Liver (tissue), 9 donors: Measurements from ENCODE around the gene GRAP. TPM values are rescaled to one million over a fixed set of nuclear protein-coding genes. Genes with fewer than 3 reads are reported as not detected.

Source experiments
- DNase-seq: peaks from one replicate; pipeline ENCODE4 v3.0.0-alpha.2; 2017; ENCODE audit warnings: low spot score
- H3K27ac ChIP-seq, 2 donors: one replicate each; pipeline ENCODE4 v1.7.0; 2013; ENCODE audit warnings: inconsistent platforms in 2 of 2, low read length in 2 of 2, control low read depth in 1 of 2, low read depth in 1 of 2, mild to moderate bottlenecking in 1 of 2
- H3K27me3 ChIP-seq, 4 donors: one replicate each; pipeline versions ENCODE4 v1.6.1 to v1.7.0; 2013; ENCODE audit warnings: low read length in 3 of 4, inconsistent platforms in 1 of 4, mild to moderate bottlenecking in 1 of 4, moderate library complexity in 1 of 4; ENCODE audit not compliant: control insufficient read depth in 4 of 4, insufficient read depth in 4 of 4
- H3K36me3 ChIP-seq, 4 donors: one replicate each; pipeline versions ENCODE4 v1.6.1 to v1.7.0; 2013; ENCODE audit warnings: low read length in 3 of 4, mild to moderate bottlenecking in 3 of 4, low read depth in 1 of 4, moderate library complexity in 1 of 4; ENCODE audit not compliant: control insufficient read depth in 4 of 4, insufficient read depth in 3 of 4
- H3K4me1 ChIP-seq, 4 donors: one replicate each; pipeline versions ENCODE4 v1.6.1 to v1.7.0; 2013; ENCODE audit warnings: low read length in 3 of 4, mild to moderate bottlenecking in 3 of 4, moderate library complexity in 1 of 4; ENCODE audit not compliant: control insufficient read depth in 4 of 4, insufficient read depth in 4 of 4
- H3K4me3 ChIP-seq, 3 donors: one replicate each; pipeline versions ENCODE4 v1.6.1 to v1.7.0; 2013; ENCODE audit warnings: low read length in 3 of 3, control low read depth in 1 of 3, low read depth in 1 of 3, mild to moderate bottlenecking in 1 of 3
- H3K9ac ChIP-seq, 2 donors: one replicate each; pipeline ENCODE4 v1.7.0; 2013; ENCODE audit warnings: low read length in 2 of 2, mild to moderate bottlenecking in 2 of 2, moderate library complexity in 2 of 2, control low read depth in 1 of 2, low read depth in 1 of 2
- H3K9me3 ChIP-seq, 4 donors: one replicate each; pipeline versions ENCODE4 v1.6.1 to v1.7.0; 2013; ENCODE audit warnings: low read length in 3 of 4; ENCODE audit not compliant: control insufficient read depth in 4 of 4
- ATF3 ChIP-seq: IDR thresholded peaks from 2 replicates; pipeline ENCODE4 v1.6.1; 2016; ENCODE audit warnings: antibody characterized with exemption
- EGR1 ChIP-seq, 2 donors: IDR thresholded peaks; 2 replicates each; pipeline ENCODE4 v1.6.1; 2016 to 2018; ENCODE audit warnings: antibody characterized with exemption in 2 of 2, low read depth in 2 of 2
- FOXA1 ChIP-seq: IDR thresholded peaks from 2 replicates; pipeline ENCODE4 v1.6.1; 2016; ENCODE audit warnings: antibody characterized with exemption
- FOXA2 ChIP-seq: IDR thresholded peaks from 2 replicates; pipeline ENCODE4 v1.6.1; 2016; ENCODE audit warnings: antibody characterized with exemption
- GABPA ChIP-seq, 2 donors: IDR thresholded peaks in 1 of 2; conservative IDR thresholded peaks in 1 of 2; 2 replicates each; pipeline ENCODE4 v1.6.1; 2016; ENCODE audit warnings: antibody characterized with exemption in 2 of 2, mild to moderate bottlenecking in 1 of 2, moderate library complexity in 1 of 2
- HNF4A ChIP-seq, 2 donors: conservative IDR thresholded peaks; 2 replicates each; pipeline ENCODE4 v1.6.1; 2016; ENCODE audit warnings: antibody characterized with exemption in 2 of 2, mild to moderate bottlenecking in 2 of 2
- HNF4G ChIP-seq: IDR thresholded peaks from 2 replicates; pipeline ENCODE4 v1.6.1; 2016; ENCODE audit warnings: antibody characterized with exemption
- JUND ChIP-seq, 2 donors: IDR thresholded peaks; 2 replicates each; pipeline ENCODE4 v1.6.1; 2016; ENCODE audit warnings: antibody characterized with exemption in 2 of 2
- RAD21 ChIP-seq, 2 donors: IDR thresholded peaks; 2 replicates each; pipeline ENCODE4 v1.6.1; 2016; ENCODE audit warnings: antibody characterized with exemption in 2 of 2, mild to moderate bottlenecking in 2 of 2
- RXRA ChIP-seq, 2 donors: IDR thresholded peaks; 2 replicates each; pipeline ENCODE4 v1.6.1; 2017 to 2018; ENCODE audit warnings: antibody characterized with exemption in 2 of 2, mild to moderate bottlenecking in 1 of 2
- SP1 ChIP-seq: IDR thresholded peaks from 2 replicates; pipeline ENCODE4 v1.6.1; 2018; ENCODE audit warnings: antibody characterized with exemption, mild to moderate bottlenecking
- TAF1 ChIP-seq: conservative IDR thresholded peaks from 2 replicates; pipeline ENCODE4 v1.6.1; 2016; ENCODE audit warnings: antibody characterized with exemption, mild to moderate bottlenecking
- YY1 ChIP-seq: IDR thresholded peaks from 2 replicates; pipeline ENCODE4 v1.6.1; 2016; ENCODE audit warnings: antibody characterized with exemption, mild to moderate bottlenecking
- WGBS: extraction: QIAGEN DNeasy Blood & Tissue Kit; methylation state at CpG from one replicate; pipeline ENCODE4 v1.1.7; 2013; 5-methylcytosine and 5-hydroxymethylcytosine counted together
- polyA plus RNA-seq, 2 donors: library from polyadenylated mRNA; stranded (reverse) in 1 of 2; unstranded in 1 of 2; fragments of 200-250 nt in 1 of 2; fragments of >200 nt in 1 of 2; fragmentation: Nextera tagmentation in 1 of 2; extraction: Ambion mirVana in 1 of 2; gene quantifications; one replicate each; pipeline versions ENCODE4 v1.2.1 to v1.2.3, GENCODE V29; 2013 to 2015
- total RNA-seq, 2 donors: library from RNA; depleted of rRNA; stranded (reverse); fragments of >200 nt; gene quantifications; one replicate each; pipeline ENCODE4 v1.2.3, GENCODE V29; 2014
- TF ChIP-seq, protein P1 (sequence below): IDR thresholded peaks from 2 replicates; pipeline ENCODE4 v1.6.1; 2016; ENCODE audit warnings: antibody characterized with exemption
- TF ChIP-seq, protein P2 (sequence below): fragments of 150-350 bp; IDR thresholded peaks from 2 replicates; pipeline ENCODE4 v1.5.1; 2017; ENCODE audit warnings: improper control_type of control experiment, low read depth, low read length; ENCODE audit not compliant: missing input control
- TF ChIP-seq, protein P3 (sequence below): IDR thresholded peaks from 2 replicates; pipeline ENCODE4 v1.6.1; 2016; ENCODE audit warnings: antibody characterized with exemption
- donor health status: healthy.
- donor health status: healthy.
- donor health status: healthy.
- donor health status: healthy.
- donor health status: healthy.

Gene GRAP
- total and polyA plus RNA-seq, 4 donors: 1.2 to 6.5 (median 5.2) TPM

- TF ChIP-seq HNF4G (no peak), YY1 (no peak), FOXA1 (no peak), HNF4A (conservative IDR thresholded peaks at IDR 0.05) (no peak), JUND (IDR thresholded peaks at IDR 0.05) (no peak), FOXA2 (no peak), RXRA (IDR thresholded peaks at IDR 0.05) (no peak), ATF3 (no peak), TAF1 (no peak), EGR1 (IDR thresholded peaks at IDR 0.05; ENCODE audit: low read depth in 2 of 2) (no peak), RAD21 (IDR thresholded peaks at IDR 0.05) (no peak), GABPA (IDR thresholded peaks at IDR 0.05 in 1 of 2, conservative IDR thresholded peaks at IDR 0.05 in 1 of 2) (no peak), SP1 (no peak)
- TF ChIP-seq, protein P1, sequence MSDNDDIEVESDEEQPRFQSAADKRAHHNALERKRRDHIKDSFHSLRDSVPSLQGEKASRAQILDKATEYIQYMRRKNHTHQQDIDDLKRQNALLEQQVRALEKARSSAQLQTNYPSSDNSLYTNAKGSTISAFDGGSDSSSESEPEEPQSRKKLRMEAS: no peak
- TF ChIP-seq, protein P2, sequence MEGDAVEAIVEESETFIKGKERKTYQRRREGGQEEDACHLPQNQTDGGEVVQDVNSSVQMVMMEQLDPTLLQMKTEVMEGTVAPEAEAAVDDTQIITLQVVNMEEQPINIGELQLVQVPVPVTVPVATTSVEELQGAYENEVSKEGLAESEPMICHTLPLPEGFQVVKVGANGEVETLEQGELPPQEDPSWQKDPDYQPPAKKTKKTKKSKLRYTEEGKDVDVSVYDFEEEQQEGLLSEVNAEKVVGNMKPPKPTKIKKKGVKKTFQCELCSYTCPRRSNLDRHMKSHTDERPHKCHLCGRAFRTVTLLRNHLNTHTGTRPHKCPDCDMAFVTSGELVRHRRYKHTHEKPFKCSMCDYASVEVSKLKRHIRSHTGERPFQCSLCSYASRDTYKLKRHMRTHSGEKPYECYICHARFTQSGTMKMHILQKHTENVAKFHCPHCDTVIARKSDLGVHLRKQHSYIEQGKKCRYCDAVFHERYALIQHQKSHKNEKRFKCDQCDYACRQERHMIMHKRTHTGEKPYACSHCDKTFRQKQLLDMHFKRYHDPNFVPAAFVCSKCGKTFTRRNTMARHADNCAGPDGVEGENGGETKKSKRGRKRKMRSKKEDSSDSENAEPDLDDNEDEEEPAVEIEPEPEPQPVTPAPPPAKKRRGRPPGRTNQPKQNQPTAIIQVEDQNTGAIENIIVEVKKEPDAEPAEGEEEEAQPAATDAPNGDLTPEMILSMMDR: no peak
- TF ChIP-seq, protein P3, sequence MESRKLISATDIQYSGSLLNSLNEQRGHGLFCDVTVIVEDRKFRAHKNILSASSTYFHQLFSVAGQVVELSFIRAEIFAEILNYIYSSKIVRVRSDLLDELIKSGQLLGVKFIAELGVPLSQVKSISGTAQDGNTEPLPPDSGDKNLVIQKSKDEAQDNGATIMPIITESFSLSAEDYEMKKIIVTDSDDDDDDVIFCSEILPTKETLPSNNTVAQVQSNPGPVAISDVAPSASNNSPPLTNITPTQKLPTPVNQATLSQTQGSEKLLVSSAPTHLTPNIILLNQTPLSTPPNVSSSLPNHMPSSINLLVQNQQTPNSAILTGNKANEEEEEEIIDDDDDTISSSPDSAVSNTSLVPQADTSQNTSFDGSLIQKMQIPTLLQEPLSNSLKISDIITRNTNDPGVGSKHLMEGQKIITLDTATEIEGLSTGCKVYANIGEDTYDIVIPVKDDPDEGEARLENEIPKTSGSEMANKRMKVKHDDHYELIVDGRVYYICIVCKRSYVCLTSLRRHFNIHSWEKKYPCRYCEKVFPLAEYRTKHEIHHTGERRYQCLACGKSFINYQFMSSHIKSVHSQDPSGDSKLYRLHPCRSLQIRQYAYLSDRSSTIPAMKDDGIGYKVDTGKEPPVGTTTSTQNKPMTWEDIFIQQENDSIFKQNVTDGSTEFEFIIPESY: no peak
- DNase-seq: no peak
- peaks cover 0 to 5% (median 2%) of the 10 kb centered on the region in 4 donors for H3K36me3 ChIP-seq
- no peak overlapping the region for H3K4me3 ChIP-seq
- H3K9me3 ChIP-seq: no peaks in the 10 kb centered on the region
- H3K4me1 ChIP-seq: peaks cover 22 to 58% (median 41%) of the 10 kb centered on the region in 4 donors
- H3K27me3 ChIP-seq: no peaks in the 10 kb centered on the region
- no peak overlapping the region for H3K27ac ChIP-seq
- no peak overlapping the region for H3K9ac ChIP-seq
- 93% methylated on average over 21 of the region's 21 CpGs for WGBS
Observed at GRCh38 chr17:18984273-18985114, 62.3 kb downstream of the GRAP start.

DNA sequence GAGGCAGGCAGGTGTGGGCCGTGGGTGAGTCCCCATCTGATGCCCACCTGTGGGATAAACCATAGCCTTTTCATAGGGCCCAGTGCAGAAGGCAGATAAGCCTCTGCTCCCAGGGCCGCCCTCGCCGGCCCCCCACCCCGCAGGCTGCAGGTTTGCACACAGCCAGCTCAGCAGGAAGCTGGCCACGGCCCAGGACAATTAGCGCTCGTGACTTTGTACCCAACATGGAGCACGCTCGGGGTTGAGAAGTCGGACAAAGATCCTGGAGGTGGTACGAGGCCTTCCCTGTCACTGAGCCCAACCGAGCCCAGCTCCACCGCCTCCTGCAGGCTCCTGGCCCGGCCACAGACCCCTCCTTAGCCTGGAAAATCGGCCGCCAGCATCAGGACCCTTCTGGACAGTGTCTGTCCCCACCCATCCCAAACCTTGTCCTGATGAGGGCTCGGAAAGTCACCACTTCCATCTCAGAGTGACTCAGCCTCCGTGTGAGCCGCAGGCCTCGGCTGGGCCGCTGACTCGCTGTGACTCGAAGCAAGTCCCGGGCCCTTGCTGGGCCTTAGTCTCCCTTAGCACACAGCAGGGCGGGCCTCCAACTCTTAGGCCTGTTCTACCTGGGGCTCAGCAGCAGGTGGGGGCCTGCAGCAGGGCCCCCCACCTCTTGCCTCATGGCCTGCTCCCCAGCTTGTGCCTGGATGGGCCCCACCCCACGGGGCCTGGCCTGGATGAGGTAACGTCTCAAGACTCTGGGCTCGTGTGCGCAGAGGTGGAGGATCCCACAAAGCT, 64.9 kb downstream of the GRAP start:
- Histone ChIP-seq H3K4me3 (no peak overlapping the region), H3K36me3 (peaks cover 0 to 9% (median 5%) of the 10 kb centered on the region in 4 donors), H3K4me1 (peaks cover 6 to 35% (median 20%) of the 10 kb centered on the region in 4 donors), H3K27ac (peak overlapping the region; percentile 51 to 54), H3K9me3 (no peaks in the 10 kb centered on the region), H3K27me3 (no peaks in the 10 kb centered on the region), H3K9ac (no peak overlapping the region)
- 56% methylated on average over 30 of the region's 30 CpGs for WGBS
- peak; percentile 60 for DNase-seq
- TF ChIP-seq RXRA (IDR thresholded peaks at IDR 0.05): peak; percentile 55 to 77
- TF ChIP-seq HNF4A (conservative IDR thresholded peaks at IDR 0.05): peak; percentile 62 to 73
- peak; percentile 66 for TF ChIP-seq YY1
- TF ChIP-seq SP1: peak; percentile 64
- TF ChIP-seq FOXA2: no peak
- TF ChIP-seq HNF4G: peak; percentile 19
- TF ChIP-seq FOXA1: no peak
- peak in 1 of 2 donors; percentile 32 for TF ChIP-seq RAD21 (IDR thresholded peaks at IDR 0.05)
